Activated CD4-positive, CD25-positive, alpha-beta regulatory T cell treated with anti-CD3 and anti-CD28 coated beads, Interleukin-2, amount 50 U/mL, for 72 hours (primary cell): ENCODE data around the gene ZNG1A.
"Not testable (repeated sequence)": the region's sequence is repeated elsewhere in the genome, so short reads cannot be mapped to it uniquely, and the experiment has no call there.

Experiments
- DNase-seq: peaks from one replicate; pipeline ENCODE4 v3.0.0; 2021

Gene ZNG1A

GRCh38 chr9:169757-170156 is 9.1 kb downstream of the ZNG1A start:
- not testable (repeated sequence) for DNase-seq

GRCh38 chr9:159871-160270 is 19.0 kb downstream of the ZNG1A start:
- DNase-seq: not testable (repeated sequence)

DNA sequence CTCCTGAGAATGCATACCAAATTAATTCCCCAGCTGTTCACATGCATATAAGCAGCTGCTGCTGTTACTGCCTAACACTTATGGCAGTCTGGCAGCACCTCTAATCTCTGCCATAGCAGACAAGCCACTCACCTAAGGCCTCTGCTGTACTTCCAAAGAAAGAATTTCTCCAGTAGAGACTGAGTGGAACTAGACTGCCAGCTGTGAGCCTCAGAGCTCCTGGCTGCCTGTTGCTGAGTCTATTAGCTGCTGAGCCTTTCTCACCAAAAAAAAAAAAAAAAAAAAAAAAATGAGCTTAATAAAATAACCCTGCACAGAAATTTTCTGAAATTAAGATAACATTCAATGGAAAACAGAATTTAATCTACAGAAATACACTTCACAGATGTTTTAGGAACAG is 27.7 kb downstream of the ZNG1A start:
- not testable (repeated sequence) for DNase-seq

- DNase-seq: not testable (repeated sequence)
Observed at GRCh38 chr9:139880-140279, 39.0 kb downstream of the ZNG1A start.

- not testable (repeated sequence) for DNase-seq
Observed at GRCh38 chr9:117995-118467, 60.8 kb downstream of the ZNG1A start, which contains the start of gene FOXD4. Gene FOXD4 (minus strand): TSS chr9:118417. CDS start chr9:118119, 298 bp downstream.

GRCh38 chr9:117144-117994 is 61.5 kb downstream of the ZNG1A start:
- DNase-seq: not testable (repeated sequence)

- peak; percentile 33 for DNase-seq
Observed at GRCh38 chr9:116239-117077, 62.4 kb downstream of the ZNG1A start.

DNA sequence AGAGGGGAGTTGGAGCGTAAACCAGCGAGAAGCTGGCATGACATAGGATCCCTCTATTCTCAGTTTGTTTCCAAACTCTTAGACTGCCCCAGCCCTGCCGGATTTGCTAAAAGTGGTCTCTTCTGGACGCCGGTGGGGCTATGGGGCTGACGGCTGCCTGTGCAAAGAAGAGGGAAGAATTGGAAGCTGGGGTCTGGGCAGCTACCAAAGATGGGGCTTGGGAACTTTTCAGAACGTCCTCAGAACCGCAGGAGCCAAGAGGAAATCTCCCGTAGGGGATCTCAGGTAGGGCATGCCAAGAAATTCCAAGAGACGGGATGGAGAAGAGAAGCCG is 63.8 kb downstream of the ZNG1A start:
- not testable (repeated sequence) for DNase-seq

GRCh38 chr9:114267-115117 is 64.4 kb downstream of the ZNG1A start:
- DNase-seq: not testable (repeated sequence)

DNA sequence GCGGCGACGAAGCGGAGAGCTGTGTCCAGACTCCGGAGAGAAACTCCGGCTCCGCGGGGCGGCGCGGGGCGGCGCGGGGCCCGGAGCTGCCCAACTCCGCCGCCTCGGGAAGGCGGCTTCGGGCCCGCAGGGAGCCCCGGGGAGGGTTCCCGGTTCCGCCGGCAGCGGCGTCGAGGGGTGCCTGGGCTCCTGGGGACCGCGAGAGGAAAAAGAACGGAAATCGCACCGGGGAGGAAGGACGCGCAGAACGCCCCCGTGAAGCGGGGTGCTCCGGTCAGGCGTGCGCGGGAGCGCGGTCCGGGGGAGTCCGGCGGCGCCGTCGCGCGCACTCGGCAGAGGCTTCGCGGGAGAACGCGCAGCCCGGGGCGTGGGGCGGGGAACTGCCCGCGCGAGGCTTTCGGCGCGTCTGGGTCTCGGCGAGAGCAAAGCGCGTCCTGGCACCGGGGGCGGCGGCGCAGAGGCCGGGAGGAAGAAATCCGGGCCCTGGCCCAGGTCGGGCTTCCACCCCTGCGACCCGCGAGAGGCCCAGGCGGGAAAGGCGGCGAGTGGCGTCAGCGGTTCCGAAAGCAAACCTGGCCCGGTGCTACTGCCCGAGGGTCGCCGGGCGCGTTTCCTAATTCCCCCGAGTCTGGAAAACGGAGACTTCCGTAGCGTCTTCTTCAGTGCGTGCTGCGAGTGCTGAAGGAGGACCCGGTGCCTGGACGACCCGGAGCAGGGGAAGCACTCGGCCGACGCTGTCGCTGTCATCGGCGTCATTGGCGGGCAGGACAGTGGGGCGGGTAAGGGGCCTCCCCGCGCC is 65.2 kb downstream of the ZNG1A start:
- DNase-seq: not testable (repeated sequence)

DNA sequence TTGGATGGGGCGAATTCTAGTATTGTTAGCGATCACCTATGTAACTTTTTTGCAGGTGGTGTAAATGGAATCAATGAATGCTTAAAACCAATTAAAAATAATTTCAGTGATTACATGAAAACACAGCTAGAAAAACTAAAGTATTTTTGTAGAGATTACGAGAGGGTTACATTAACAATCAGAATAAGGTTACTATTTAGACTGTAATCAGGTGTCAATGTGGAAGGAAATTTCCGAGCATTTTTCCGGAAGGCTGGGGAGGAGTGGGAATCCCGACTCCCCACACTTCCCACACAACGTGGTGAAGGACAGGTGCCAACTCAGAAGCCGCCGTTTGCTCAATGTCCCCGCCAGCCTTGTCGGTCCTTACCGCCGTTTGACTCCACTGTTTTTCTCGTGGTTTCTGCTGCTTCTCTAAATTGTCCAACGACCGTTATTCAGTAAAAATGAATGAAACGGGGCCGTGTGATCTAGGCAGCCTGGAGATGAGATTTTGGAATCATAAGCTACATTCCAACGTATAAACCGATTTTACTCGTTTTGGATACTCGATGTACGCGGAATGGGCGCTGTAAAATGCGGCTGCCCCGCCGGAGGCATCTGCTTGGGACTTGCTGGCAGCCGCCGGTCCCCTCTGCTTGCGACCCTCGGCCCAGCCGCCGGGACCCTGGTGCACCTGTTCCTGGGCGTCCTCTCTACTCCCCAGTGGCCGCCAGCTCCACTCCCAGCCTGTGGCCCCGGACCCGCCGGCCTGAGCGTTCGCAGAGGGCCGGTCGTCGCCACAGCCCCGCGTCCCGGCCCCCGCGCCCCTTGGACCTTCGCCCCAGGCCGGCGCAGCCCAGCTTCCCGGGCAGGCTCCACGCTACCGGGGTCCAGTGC is 66.0 kb downstream of the ZNG1A start:
- not testable (repeated sequence) for DNase-seq

DNA sequence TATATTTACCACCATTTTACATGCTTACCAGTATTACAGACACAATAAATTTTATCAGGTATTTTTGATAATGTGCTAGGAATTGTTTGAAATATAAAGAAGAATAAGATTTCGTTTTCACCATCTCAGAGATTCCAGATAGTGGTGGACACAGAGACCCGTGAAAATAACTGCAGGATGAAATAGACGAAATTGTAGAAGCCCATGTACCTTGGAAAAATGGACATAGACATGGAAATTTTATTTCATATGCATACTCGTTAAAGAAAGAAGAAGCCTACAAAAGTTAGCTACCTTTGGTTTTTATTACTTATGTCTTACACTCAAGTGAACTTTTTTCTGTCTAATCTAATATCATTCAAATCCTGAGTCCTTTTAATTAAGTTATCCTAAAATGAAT is 68.2 kb downstream of the ZNG1A start:
- DNase-seq: not testable (repeated sequence)

- not testable (repeated sequence) for DNase-seq
Observed at GRCh38 chr9:109540-109939, 69.3 kb downstream of the ZNG1A start.

GRCh38 chr9:108742-109495 is 69.9 kb downstream of the ZNG1A start:
- not testable (repeated sequence) for DNase-seq

DNA sequence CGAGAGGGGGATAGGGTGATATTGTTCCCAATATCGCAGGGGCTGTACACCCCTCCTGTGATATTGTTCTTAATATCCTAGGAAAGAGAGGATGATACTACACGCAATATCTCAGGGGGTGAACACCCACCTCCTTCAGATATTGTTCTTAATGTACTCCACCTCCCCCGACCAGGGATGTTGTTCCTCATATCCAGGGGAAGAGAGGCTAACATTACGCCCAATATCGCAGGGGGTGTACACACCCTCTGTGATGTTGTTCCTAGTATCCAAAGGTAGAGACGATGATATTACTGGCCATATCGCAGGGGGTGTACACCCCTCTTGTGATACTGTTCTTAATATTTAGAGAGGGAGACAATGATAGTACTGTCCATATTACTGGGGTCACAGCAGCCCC is 72.9 kb downstream of the ZNG1A start:
- not testable (repeated sequence) for DNase-seq

DNA sequence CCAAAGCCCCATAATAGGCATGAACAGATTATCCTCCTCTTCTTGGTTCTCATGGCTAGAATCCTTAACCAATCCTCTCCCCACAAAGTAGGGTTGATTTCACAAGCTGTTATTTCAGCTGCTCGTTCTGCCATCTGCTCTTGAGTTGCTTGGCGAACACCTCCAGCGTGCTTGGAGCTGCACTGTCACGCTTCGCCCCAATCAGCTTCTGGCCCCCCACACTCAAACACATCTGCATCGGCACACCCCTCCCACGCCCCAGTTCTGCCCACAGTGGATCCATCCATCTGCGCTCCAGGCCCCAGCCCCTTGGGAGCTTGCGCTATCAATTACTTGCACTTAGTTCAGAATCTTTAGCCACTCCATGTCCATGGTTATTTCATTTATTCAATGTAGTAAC is 78.4 kb downstream of the ZNG1A start:
- not testable (repeated sequence) for DNase-seq

GRCh38 chr9:99867-100266 is 79.0 kb downstream of the ZNG1A start:
- not testable (repeated sequence) for DNase-seq

DNA sequence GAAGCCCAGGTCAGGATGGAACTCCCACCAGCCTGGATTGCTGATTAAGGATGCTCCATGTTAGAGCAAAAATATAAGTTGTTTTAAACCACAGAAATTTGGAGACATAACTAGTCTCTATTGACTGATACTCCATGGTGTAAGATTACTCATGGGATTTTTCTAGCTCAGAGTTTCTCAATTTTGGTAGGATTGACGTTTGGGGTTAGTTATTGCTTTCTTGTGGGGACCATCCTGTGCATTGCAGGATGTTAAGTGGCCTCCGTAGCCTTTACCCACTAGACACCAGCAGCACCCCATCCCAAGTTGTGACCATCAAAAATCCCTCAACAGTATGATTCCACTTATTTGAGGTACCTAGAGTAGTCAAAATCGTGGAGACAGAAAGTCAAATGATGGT is 80.1 kb downstream of the ZNG1A start:
- DNase-seq: not testable (repeated sequence)

DNA sequence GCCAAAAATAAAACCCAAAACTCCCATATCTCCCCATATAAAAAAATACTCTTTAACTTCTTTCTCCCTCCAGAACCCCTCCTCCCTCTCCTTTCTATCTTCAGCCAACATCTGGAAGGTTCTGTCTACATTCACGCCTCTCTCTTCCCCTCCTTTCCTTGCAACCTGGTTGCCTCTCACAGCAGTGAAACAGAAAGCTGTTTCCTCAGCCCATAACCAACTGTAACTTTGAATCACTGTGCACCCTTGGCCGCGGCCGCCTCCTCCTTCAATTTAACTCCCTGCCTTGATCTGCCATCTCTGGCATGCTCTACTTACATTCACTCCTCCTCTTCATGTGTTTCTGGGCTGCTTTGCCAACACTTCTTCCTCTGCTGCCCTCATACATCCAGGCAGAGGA is 83.9 kb downstream of the ZNG1A start:
- not testable (repeated sequence) for DNase-seq

DNA sequence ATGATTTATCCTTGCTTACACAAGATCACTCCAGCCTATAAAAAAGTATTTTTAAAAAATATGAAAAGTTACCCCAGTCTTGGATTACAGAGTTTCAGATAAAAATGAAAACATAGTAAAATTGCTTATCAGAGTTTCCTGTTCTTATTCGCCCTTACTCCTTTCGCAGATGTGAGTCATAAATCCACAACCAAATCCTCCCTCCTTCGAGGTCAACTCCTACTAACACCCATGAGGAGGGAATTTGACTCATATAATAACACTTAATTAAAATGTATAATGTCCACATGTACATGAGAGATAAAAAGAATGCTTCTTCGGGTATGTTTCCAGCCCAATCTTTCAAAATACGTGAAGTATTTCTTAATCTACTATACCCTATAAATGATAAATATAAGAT is 84.5 kb downstream of the ZNG1A start:
- DNase-seq: not testable (repeated sequence)
